GM18951 (cell line): ENCODE data around the gene KLHDC10.
A peak's percentile ranks its signal among the peaks of the same experiment; 100 is the strongest.

ENCODE experiments used
- POLR2A ChIP-seq: IDR thresholded peaks from 4 replicates; pipeline ENCODE4 v1.6.1; 2011; ENCODE audit warnings: mild to moderate bottlenecking; ENCODE audit not compliant: insufficient read length, insufficient read depth; ENCODE audit errors: extremely low read depth
- in situ Hi-C: fragments of 300-500 bp; cut with MboI; formaldehyde crosslinking; loops from one replicate; pipeline ENCODE4 v1.12.0; 2022; ENCODE audit warnings: low sequenced_read_pairs, mixed read lengths, inconsistent platforms; ENCODE audit not compliant: unreplicated experiment

The KLHDC10 gene, protein sequence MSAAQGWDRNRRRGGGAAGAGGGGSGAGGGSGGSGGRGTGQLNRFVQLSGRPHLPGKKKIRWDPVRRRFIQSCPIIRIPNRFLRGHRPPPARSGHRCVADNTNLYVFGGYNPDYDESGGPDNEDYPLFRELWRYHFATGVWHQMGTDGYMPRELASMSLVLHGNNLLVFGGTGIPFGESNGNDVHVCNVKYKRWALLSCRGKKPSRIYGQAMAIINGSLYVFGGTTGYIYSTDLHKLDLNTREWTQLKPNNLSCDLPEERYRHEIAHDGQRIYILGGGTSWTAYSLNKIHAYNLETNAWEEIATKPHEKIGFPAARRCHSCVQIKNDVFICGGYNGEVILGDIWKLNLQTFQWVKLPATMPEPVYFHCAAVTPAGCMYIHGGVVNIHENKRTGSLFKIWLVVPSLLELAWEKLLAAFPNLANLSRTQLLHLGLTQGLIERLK

DNA sequence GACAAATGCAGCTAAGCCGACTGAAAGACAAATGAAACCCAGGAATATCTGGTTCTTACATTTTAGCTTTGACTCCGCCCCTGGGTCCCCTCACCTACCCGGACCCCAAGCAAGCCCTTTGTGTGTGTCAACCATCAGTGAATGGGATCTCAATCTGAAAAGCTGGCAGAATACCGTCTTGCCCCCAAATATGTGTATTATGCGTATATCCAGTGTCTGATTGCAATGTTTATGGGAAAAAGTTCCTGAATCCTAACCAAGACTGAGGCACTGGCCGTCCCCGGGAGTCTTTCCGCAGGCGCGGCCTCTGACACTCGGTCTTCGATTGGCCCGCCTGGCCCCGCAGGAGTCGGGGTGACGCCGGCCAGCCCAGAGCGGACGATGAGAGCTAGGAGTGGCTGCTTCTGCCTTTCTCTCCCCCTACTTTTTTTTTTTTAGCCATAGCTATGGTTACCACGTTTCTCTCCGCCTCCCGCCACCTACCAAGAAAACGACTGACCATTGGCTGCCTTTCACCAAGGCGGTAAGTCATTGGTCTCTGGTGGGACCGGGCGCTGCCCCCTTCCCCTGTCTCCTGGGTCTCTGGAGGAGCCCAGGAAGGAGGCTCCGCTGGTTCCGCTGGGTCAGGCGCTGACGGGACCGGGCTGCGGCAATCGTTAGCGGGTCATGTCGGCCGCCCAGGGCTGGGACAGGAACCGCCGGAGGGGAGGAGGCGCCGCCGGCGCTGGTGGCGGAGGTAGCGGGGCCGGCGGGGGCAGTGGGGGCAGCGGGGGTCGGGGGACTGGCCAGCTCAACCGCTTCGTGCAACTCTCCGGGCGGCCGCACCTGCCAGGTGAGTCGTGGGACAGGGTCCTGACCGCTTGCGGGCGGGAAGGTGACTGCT lies at the start of gene KLHDC10:
TSS of gene KLHDC10 (plus strand) at position 557 of the 883 bp plus-strand sequence. CDS start at position 667, 110 bp downstream.
- TF ChIP-seq POLR2A, result peak; percentile 72
- in situ Hi-C loops, result loop anchor here (25.0 kb wide), 1 partner anchor 692 kb away; no protein-coding TSS in a partner anchor

DNA sequence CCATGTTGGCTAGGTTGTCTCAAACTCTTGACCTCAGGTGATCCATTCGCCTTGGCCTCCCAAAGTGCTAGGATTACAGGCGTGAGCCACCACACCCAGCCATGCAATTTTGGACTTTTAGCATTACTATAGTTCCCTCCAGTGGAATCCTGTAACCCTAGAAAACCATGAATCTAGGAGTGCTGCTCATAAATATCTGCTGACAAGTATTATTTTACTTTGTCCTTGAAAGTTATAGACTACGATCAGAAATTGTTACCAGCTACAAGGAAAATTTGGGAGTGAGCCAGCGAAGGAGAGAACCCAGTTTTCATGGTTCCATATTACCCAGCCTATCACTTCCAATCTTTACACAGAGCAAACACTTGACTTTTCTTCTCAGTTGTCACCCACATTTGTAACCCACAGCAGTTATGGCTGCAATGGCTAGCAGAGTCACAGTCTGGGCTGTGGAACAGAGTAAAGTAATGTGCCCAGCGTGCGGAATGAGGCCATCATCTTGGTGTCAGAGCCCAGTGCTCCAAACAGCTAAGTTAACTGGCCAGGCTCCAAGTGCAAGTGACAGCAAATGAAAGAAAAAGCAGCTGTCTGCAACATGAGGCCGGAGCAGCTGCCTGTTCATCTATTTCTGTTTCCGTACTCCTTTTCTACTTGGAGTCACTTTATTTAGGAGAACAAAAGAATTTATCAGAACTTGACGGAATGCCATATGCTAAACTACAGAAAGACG lies 49.1 kb upstream of the KLHDC10 start:
- TF ChIP-seq POLR2A, result no peak
- in situ Hi-C loops, result loop anchor here (25.0 kb wide), 2 partner anchors 359 to 659 kb away; no protein-coding TSS in a partner anchor

DNA sequence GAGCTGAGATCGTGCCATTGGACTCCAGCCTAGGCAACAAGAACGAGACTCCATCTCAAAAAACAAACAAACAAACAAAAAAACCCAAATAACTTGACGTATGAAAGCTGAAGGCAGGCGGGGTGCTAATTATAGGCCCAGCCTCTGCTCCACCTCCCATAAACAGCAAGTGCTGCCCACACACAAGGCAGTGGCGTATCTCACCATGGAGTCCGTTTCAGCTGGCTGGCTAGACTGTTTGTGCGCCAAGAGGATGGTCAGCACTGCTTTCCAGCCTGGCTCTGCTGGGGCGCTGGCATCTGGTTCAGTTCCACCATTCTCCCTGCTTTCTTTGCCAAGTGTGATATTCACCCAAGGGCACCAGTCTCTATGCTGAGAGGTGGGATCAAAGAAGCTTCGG lies 48.2 kb upstream of the KLHDC10 start:
- in situ Hi-C loops, result loop anchor here (25.0 kb wide), 2 partner anchors 360 to 660 kb away; no protein-coding TSS in a partner anchor
- TF ChIP-seq POLR2A, result no peak

DNA sequence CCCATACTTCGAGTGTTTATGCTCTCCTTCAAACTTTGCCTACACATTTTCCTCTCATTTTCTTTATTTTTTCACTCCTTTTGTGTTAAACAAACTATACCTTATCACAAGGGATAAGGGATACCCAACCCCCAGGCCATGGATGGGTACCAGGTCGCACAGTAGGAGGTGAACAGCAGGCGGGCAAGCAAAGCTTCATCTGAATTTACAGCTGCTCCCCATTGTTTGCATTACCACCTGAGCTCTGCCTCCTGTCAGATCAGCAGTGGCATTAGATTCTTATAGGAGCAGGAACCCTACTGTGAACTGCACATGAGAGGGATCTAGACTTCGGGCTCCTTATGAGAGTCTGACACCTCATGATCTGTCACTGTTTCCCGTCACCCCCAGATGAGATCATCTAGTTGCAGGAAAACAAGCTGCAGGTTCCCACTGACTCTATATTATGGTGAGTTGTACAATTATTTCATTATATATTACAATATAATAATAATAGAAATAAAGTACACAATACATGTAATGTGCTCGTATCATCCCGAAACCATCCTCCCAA lies 47.6 kb upstream of the KLHDC10 start:
- in situ Hi-C loops, result loop anchor here (25.0 kb wide), 2 partner anchors 360 to 660 kb away; no protein-coding TSS in a partner anchor
- TF ChIP-seq POLR2A, result no peak

DNA sequence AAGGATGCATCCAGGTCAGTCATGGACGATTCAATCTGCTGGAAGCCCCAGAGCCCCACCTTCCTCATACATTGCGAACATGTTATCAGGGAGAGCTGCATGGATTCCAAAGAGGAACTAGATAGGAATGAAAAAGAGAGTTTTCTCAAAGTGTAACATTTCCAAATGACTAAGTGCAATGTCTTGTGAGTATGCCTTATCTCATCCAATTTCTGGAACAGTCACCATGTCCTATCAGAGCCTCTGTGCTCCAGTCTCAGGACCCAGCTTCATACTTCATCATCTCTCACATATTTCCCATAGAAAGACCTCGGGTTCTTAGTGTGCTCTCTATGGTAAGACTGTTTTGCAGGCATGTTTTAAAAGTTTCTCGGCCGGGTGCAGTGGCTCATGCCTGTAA lies 45.9 kb upstream of the KLHDC10 start:
- in situ Hi-C loops, result loop anchor here (25.0 kb wide), 2 partner anchors 362 to 662 kb away; no protein-coding TSS in a partner anchor
- no peak for TF ChIP-seq POLR2A

DNA sequence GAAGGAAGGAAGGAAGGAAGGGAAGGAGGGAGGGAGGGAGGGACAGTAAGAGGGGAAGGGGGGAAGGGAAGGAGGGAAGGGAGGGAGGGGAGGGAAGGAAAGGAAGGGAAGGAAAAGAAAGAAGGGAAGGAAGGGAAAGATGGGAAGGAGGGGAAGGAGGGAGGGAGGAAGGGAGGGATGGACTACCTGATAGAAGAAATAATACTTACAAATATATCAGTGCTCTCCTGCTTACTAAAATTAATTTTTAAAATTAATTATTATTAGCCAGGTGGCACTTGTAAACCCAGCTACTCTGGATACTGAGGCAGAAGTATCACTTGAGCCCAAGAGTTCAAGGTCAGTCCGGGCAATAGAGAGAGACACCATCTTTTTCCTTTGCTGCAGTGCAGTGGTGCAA lies 37.6 kb upstream of the KLHDC10 start:
- in situ Hi-C loops, result no loop called here
- TF ChIP-seq POLR2A, result no peak

DNA sequence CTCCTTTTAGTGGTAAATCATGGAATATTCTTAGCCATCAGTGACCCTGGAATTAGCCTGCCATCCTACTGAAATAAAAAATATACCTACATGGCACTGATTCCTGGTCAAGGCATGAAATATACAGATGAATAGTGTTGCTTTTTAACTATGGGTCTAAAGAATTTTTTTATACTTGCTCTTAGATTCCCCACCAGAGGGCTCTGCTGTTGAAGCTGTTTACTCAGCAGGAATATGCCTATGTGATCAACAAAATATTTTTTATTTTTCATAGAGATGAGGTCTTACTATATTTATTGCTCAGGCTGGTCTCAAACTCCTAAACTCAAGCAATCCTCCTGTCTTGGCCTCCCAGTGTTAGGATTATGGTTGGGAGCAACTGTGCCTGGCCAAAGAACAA lies 32.6 kb upstream of the KLHDC10 start:
- in situ Hi-C loops, result no loop called here
- TF ChIP-seq POLR2A, result no peak

DNA sequence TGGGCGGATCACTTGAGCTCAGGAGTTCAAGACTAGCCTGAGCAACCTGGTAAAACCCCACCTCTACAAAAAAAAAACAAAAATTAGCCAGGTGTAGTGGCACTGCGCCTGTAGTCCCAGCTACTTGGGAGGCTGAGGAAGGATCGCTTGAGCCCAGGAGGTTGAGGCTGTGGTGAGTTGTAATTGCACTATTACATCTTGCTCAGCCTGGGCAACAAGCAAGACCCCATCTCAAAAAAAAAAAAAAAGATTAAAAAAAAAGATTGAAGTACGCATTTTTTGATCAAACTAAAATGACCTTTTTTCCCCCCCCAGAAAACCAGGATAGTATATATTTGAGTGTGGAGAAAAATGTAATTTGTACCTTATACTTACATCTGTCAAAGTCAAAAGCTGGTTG lies 29.8 kb upstream of the KLHDC10 start:
- in situ Hi-C loops, result no loop called here
- no peak for TF ChIP-seq POLR2A

DNA sequence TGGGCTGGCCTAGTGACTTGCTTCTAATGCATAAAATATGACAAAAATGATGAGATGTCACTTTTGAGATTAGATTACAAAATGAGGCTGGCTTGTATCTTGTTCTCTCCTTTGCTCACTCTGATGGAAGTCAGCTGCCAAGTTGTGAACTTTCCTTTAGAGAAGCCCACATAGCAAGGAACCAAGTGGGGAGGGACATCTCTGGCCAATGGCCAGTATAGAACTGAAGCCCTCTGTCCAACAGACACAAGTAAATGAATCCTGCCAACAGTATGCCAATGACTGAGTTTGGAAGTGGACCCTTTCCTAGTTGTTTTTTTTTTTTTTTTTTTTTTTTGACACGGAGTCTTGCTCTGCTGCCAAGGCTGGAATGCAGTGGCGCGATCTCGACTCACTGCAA lies 22.5 kb upstream of the KLHDC10 start:
- TF ChIP-seq POLR2A, result no peak
- in situ Hi-C loops, result no loop called here

DNA sequence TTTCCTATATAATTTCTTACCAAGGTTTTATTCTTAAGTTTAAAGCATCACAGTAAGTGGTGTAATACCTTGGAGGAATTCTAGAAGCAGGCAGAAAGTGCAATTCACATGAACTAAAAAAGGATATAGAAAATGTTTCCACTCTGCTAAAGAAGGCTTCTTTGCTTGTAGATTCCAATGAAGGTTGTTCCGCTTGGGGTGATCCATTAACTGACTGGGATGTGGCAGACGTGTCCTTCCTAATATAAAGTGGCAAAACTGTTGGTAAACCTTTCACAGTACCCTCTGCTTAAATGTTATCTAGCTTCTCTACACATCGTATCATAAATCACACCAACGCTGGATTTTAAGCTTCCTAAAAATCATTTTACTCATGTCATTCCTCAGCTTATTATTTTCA lies 21.4 kb upstream of the KLHDC10 start:
- TF ChIP-seq POLR2A, result no peak
- in situ Hi-C loops, result no loop called here

DNA sequence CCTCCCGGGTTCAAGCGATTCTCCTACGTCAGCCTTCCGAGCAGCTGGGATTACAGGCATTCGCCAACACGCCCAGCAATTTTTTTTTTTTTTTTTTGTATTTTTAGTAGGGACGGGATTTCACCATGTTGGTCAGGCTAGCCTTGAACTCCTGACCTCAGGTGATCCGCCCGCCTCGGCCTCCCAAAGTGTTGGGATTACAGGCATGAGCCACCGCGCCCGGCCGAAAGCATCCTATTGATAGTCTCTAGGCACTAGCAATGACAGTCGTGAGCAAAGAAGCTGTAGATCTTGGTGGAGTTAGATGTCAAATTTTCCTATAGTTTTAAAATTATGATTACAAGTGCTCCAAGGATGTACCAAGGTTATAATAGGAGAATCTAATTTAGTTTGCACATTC lies 18.1 kb upstream of the KLHDC10 start:
- in situ Hi-C loops, result loop anchor here (25.0 kb wide), 1 partner anchor 710 kb away; no protein-coding TSS in a partner anchor

DNA sequence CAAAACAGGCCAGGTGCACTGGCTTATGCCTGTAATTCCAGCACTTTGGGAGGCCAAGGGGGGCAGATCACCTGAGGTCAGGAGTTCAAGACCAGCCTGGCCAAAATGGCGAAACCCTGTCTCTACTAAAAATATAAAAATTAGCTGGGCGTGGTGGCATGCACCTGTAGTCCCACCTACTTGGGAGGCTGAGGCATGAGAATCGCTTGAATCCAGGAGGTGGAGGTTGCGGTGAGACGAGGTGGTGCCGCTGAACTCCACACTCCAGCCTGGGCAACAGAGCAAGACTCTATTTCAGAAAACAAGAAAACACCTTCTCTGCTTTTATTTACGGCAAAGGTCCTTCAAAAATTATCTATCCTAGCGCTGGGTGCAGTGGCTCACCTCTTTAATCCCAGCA lies 15.1 kb upstream of the KLHDC10 start:
- in situ Hi-C loops, result loop anchor here (25.0 kb wide), 1 partner anchor 707 kb away; no protein-coding TSS in a partner anchor

DNA sequence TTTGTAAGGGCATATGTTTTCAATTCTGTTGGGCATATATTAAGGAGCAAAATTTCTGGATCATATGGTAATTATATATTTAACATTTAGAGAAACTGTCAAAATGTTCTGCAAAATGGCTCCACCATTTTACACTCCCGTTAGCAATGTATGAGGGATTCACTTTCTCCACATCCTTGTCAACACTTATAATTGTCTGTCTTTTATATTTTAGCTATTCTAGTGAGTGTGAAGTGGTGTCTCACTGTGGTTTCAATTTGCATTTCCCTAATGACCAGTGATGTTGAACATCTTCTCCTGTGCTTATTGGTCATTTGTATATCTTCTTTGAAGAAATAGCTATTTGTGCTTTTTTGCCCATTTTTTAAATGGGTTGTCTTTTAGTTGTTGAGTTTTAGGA lies 8.1 kb upstream of the KLHDC10 start:
- in situ Hi-C loops, result loop anchor here (25.0 kb wide), 1 partner anchor 700 kb away; no protein-coding TSS in a partner anchor
- no peak for TF ChIP-seq POLR2A

DNA sequence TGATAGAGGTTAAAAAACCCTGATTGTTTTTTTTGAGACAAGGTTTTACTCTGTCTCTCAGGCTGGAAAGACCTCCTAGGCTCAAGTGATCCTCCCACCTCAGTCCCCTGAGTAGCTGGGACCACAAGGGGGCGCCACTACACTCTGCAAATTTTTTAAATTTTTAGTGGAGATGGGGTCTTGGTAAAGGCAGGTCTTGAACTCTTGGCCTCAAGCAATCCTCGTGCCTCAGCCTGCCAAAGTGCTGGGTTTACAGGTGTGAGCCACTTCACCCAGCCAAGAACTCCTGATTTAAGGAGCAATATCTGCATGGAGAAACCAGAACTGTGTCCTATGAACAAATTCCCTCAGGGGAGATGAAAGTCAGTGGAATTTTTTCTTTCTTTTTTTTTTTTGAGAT lies 7.3 kb upstream of the KLHDC10 start:
- in situ Hi-C loops, result loop anchor here (25.0 kb wide), 1 partner anchor 699 kb away; no protein-coding TSS in a partner anchor
- no peak for TF ChIP-seq POLR2A

DNA sequence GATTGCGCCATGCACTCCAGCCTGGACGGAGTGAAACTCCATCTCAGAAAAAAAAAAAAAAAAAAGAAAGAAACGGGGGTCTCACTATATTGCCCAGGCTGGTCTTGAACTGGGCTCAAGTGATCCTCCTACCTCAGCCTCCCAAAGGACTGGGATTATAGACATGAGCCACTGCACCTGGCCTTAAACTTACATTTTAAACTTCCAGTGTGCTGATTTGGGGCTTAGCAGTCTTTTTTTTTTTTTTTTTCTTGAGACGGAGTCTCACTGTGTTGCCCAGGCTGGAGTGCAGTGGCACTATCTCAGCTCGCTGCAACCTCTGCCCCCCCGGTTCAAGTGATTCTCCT lies 5.8 kb upstream of the KLHDC10 start:
- in situ Hi-C loops, result loop anchor here (25.0 kb wide), 1 partner anchor 698 kb away; no protein-coding TSS in a partner anchor
